Common myeloid progenitor, CD34-positive (primary cell): ENCODE data around the gene PLXNB2.

Experiments used
- CTCF ChIA-PET: fragments of 350-600 bp; sonication (Branson Sonifier 250); formaldehyde crosslinking; loops from one replicate; lab custom pipeline; 2021; ENCODE audit warnings: antibody characterized with exemption; lab: Charles Lee
- POLR2A ChIA-PET: fragments of 350-600 bp; sonication (Branson Sonifier 250); formaldehyde crosslinking; loops from one replicate; lab custom pipeline; 2021; ENCODE audit warnings: antibody characterized with exemption; lab: Charles Lee
- DNase-seq, 3 donors: peaks; one replicate each; pipeline versions ENCODE4 v3.0.0 to v3.0.0-alpha.2; 2013
- H3K27ac ChIP-seq, 2 experiments: 1 replicate in 1 of 2; 2 replicates in 1 of 2; pipeline ENCODE4 v1.7.0; 2013; ENCODE audit warnings: inconsistent platforms in 2 of 2, low read length in 2 of 2, mild to moderate bottlenecking in 2 of 2, low read depth in 1 of 2, moderate library complexity in 1 of 2; ENCODE audit not compliant: severe bottlenecking in 2 of 2, insufficient read depth in 1 of 2, poor library complexity in 1 of 2
- H3K27me3 ChIP-seq, 5 experiments: replicated peaks in 2 of 5; 1 replicate in 3 of 5; 2 replicates in 2 of 5; pipeline versions ENCODE4 v1.6.1 to v1.7.0; 2013; ENCODE audit warnings: low read length in 4 of 5, mild to moderate bottlenecking in 2 of 5, moderate library complexity in 2 of 5, inconsistent platforms in 1 of 5; ENCODE audit not compliant: insufficient read depth in 5 of 5, control insufficient read depth in 4 of 5
- H3K36me3 ChIP-seq, 4 experiments: 1 replicate in 2 of 4; 2 replicates in 2 of 4; pipeline versions ENCODE4 v1.6.1 to v1.7.0; 2013; ENCODE audit warnings: low read length in 3 of 4, control low read depth in 1 of 4, mild to moderate bottlenecking in 1 of 4; ENCODE audit not compliant: control insufficient read depth in 4 of 4, insufficient read depth in 4 of 4
- H3K4me1 ChIP-seq, 4 experiments: 1 replicate in 3 of 4; 2 replicates in 1 of 4; pipeline versions ENCODE4 v1.6.1 to v1.7.1; 2013; ENCODE audit warnings: low read length in 3 of 4, mild to moderate bottlenecking in 3 of 4, control low read depth in 1 of 4, inconsistent platforms in 1 of 4, moderate library complexity in 1 of 4; ENCODE audit not compliant: control insufficient read depth in 4 of 4, insufficient read depth in 4 of 4; ENCODE audit errors: control extremely low read depth in 1 of 4
- H3K4me3 ChIP-seq, 7 experiments: 1 replicate in 4 of 7; 2 replicates in 3 of 7; pipeline versions ENCODE4 v1.5.1 to v1.7.0; 2013; ENCODE audit warnings: mild to moderate bottlenecking in 7 of 7, low read length in 6 of 7, moderate library complexity in 6 of 7, inconsistent platforms in 2 of 7, low read depth in 2 of 7, control low read depth in 1 of 7; ENCODE audit not compliant: insufficient read depth in 4 of 7, control insufficient read depth in 1 of 7; ENCODE audit errors: extremely low read depth in 1 of 7
- H3K9me3 ChIP-seq, 5 experiments: 1 replicate in 4 of 5; 2 replicates in 1 of 5; pipeline versions ENCODE4 v1.6.1 to v1.7.1; 2013; ENCODE audit warnings: low read length in 4 of 5, mild to moderate bottlenecking in 2 of 5, inconsistent platforms in 1 of 5, low read depth in 1 of 5, moderate library complexity in 1 of 5; ENCODE audit not compliant: control insufficient read depth in 4 of 5, insufficient read depth in 2 of 5; ENCODE audit errors: control extremely low read depth in 1 of 5
- WGBS: methylation state at CpG from one replicate; pipeline ENCODE4 v1.1.5; 2013; ENCODE audit not compliant: insufficient coverage; 5-methylcytosine and 5-hydroxymethylcytosine counted together

The PLXNB2 gene

GRCh38 chr22:50293441-50294318 lies 13.8 kb downstream of the PLXNB2 start:
- Histone ChIP-seq H3K27me3 (no peaks in the 10 kb centered on the region), H3K4me3 (peak overlapping the region in 6 of 7 experiments; percentile 35 to 70 (median 67)), H3K9me3 (no peaks in the 10 kb centered on the region), H3K27ac (peak overlapping the region; percentile 15 to 74), H3K36me3 (peaks cover 0 to 26% (median 17%) of the 10 kb centered on the region in 4 experiments), H3K4me1 (peaks cover 0 to 55% (median 52%) of the 10 kb centered on the region in 4 experiments)
- ChIA-PET POLR2A (interaction anchor here (0.7 to 3.4 kb wide), 6 partner anchors 9 to 34 kb away, joined by 4 to 24 read pairs (median 5); partner anchors contain the start of genes DENND6B and PLXNB2), CTCF (interaction anchor here (0.7 to 3.9 kb wide), 14 partner anchors 11 to 48 kb away, joined by 3 to 37 read pairs (median 8); partner anchors contain the start of gene DENND6B)
- DNase-seq, result peak; percentile 53 to 90 (median 88)
- WGBS, result 3% methylated on average over 27 of the region's 42 CpGs

GRCh38 chr22:50292643-50293440 lies 14.6 kb downstream of the PLXNB2 start:
- 6% methylated on average over 22 of the region's 29 CpGs for WGBS
- ChIA-PET POLR2A (interaction anchor here (0.8 to 3.4 kb wide), 6 partner anchors 10 to 35 kb away, joined by 3 to 24 read pairs (median 5); partner anchors contain the start of gene PLXNB2), CTCF (interaction anchor here (0.8 to 3.4 kb wide), 10 partner anchors 10 to 33 kb away, joined by 3 to 37 read pairs (median 8); no protein-coding TSS in a partner anchor)
- Histone ChIP-seq H3K4me3 (peak overlapping the region in 6 of 7 experiments; percentile 19 to 70 (median 67)), H3K27me3 (no peaks in the 10 kb centered on the region), H3K27ac (peak overlapping the region in 1 of 2 experiments; percentile 43), H3K9me3 (no peaks in the 10 kb centered on the region), H3K4me1 (peaks cover 0 to 54% (median 48%) of the 10 kb centered on the region in 4 experiments), H3K36me3 (peaks cover 0 to 34% (median 26%) of the 10 kb centered on the region in 4 experiments)
- peak; percentile 56 to 88 (median 85) for DNase-seq

GRCh38 chr22:50289942-50290630 lies 17.4 kb downstream of the PLXNB2 start:
- H3K9me3 ChIP-seq, result no peaks in the 10 kb centered on the region
- peaks cover 7 to 58% (median 40%) of the 10 kb centered on the region in 4 experiments for H3K36me3 ChIP-seq
- no peak overlapping the region for H3K4me3 ChIP-seq
- no peak overlapping the region for H3K27ac ChIP-seq
- no peaks in the 10 kb centered on the region for H3K27me3 ChIP-seq
- ChIA-PET POLR2A (no interaction called here), CTCF (interaction anchor here (0.9 to 1.5 kb wide), 8 partner anchors 11 to 52 kb away, joined by 3 to 5 read pairs (median 4); no protein-coding TSS in a partner anchor)
- no peak for DNase-seq
- peaks cover 0 to 43% (median 40%) of the 10 kb centered on the region in 4 experiments for H3K4me1 ChIP-seq
- WGBS, result 97% methylated on average over 33 of the region's 37 CpGs

GRCh38 chr22:50289151-50289941 lies 18.1 kb downstream of the PLXNB2 start:
- no peak overlapping the region for H3K27ac ChIP-seq
- H3K27me3 ChIP-seq, result no peaks in the 10 kb centered on the region
- H3K36me3 ChIP-seq, result peaks cover 7 to 65% (median 43%) of the 10 kb centered on the region in 4 experiments
- no peak overlapping the region for H3K4me3 ChIP-seq
- ChIA-PET POLR2A (no interaction called here), CTCF (interaction anchor here (0.6 to 1.4 kb wide), 4 partner anchors 10 to 64 kb away, joined by 3 to 5 read pairs (median 4); no protein-coding TSS in a partner anchor)
- no peak for DNase-seq
- 97% methylated on average over 56 of the region's 57 CpGs for WGBS
- peaks cover 0 to 37% (median 36%) of the 10 kb centered on the region in 4 experiments for H3K4me1 ChIP-seq
- H3K9me3 ChIP-seq, result no peaks in the 10 kb centered on the region

- POLR2A ChIA-PET, result interaction anchor here (0.8 kb wide), 1 partner anchor 11 kb away, joined by 3 read pairs; no protein-coding TSS in a partner anchor
- 98% methylated on average over 30 of the region's 31 CpGs for WGBS
- CTCF ChIA-PET, result interaction anchor here (0.9 to 1.6 kb wide), 5 partner anchors 9 to 54 kb away, joined by 3 to 8 read pairs (median 5); no protein-coding TSS in a partner anchor
- H3K4me3 ChIP-seq, result no peak overlapping the region
- no peaks in the 10 kb centered on the region for H3K9me3 ChIP-seq
- no peak for DNase-seq
- H3K4me1 ChIP-seq, result peaks cover 0 to 25% (median 19%) of the 10 kb centered on the region in 4 experiments
- H3K36me3 ChIP-seq, result peaks cover 7 to 78% (median 53%) of the 10 kb centered on the region in 4 experiments
- no peak overlapping the region for H3K27ac ChIP-seq
- H3K27me3 ChIP-seq, result no peaks in the 10 kb centered on the region
Measured at GRCh38 chr22:50287731-50288130, 19.7 kb downstream of the PLXNB2 start.
